Measurements from ENCODE around the gene ZBTB22. TPM values are rescaled to one million over a fixed set of nuclear protein-coding genes. Genes with fewer than 3 reads are reported as not detected.

ZBTB22 gene
- polyA plus RNA-seq, 4 donors = 20.1 to 25.5 (median 21.4) TPM

GRCh38 chr6:33304216-33304615 lies 13.3 kb downstream of the ZBTB22 start:
- no peak for DNase-seq (ENCODE audit: low read depth in 4 of 4, low spot score in 3 of 4)

- no peak for DNase-seq (ENCODE audit: low read depth in 4 of 4, low spot score in 3 of 4)
Observed at GRCh38 chr6:33301877-33302276, 15.7 kb downstream of the ZBTB22 start.

- peak in 2 of 4 donors; percentile 87 to 88 for DNase-seq (ENCODE audit: low read depth in 4 of 4, low spot score in 3 of 4)
Observed at GRCh38 chr6:33299237-33299944, 18.2 kb downstream of the ZBTB22 start.

- peak in 1 of 4 donors; percentile 32 for DNase-seq (ENCODE audit: low read depth in 4 of 4, low spot score in 3 of 4)
Observed at GRCh38 chr6:33298773-33299236, 18.7 kb downstream of the ZBTB22 start, which contains the start of gene RGL2. Gene RGL2 (minus strand): TSS chr6:33298942. CDS start chr6:33298610, 332 bp downstream.

- DNase-seq (ENCODE audit: low read depth in 4 of 4, low spot score in 3 of 4) = peak in 1 of 4 donors; percentile 51
Observed at GRCh38 chr6:33297956-33298772, 19.4 kb downstream of the ZBTB22 start.

- DNase-seq (ENCODE audit: low read depth in 4 of 4, low spot score in 3 of 4) = peak in 1 of 4 donors; percentile 33
Observed at GRCh38 chr6:33297406-33297955, 20.1 kb downstream of the ZBTB22 start.

- no peak for DNase-seq (ENCODE audit: low read depth in 4 of 4, low spot score in 3 of 4)
Observed at GRCh38 chr6:33296797-33297405, 20.6 kb downstream of the ZBTB22 start.

- no peak for DNase-seq (ENCODE audit: low read depth in 4 of 4, low spot score in 3 of 4)
Observed at GRCh38 chr6:33295621-33296369, 21.7 kb downstream of the ZBTB22 start.

- no peak for DNase-seq (ENCODE audit: low read depth in 4 of 4, low spot score in 3 of 4)
Observed at GRCh38 chr6:33294086-33294823, 23.3 kb downstream of the ZBTB22 start.

GRCh38 chr6:33292996-33293682 lies 24.4 kb downstream of the ZBTB22 start:
- no peak for DNase-seq (ENCODE audit: low read depth in 4 of 4, low spot score in 3 of 4)

- DNase-seq (ENCODE audit: low read depth in 4 of 4, low spot score in 3 of 4) = no peak
Observed at GRCh38 chr6:33290459-33290858, 27.1 kb downstream of the ZBTB22 start.

GRCh38 chr6:33289784-33290315 lies 27.7 kb downstream of the ZBTB22 start:
- DNase-seq (ENCODE audit: low read depth in 4 of 4, low spot score in 3 of 4) = no peak

GRCh38 chr6:33288921-33289783 lies 28.4 kb downstream of the ZBTB22 start, which contains the start of the genes PFDN6 and WDR46:
Gene PFDN6 (plus strand): TSS chr6:33289601. CDS start chr6:33289857, 256 bp downstream.
Gene WDR46 (minus strand): TSS chr6:33289239. CDS start chr6:33289170, 69 bp downstream.
- DNase-seq (ENCODE audit: low read depth in 4 of 4, low spot score in 3 of 4) = peak in 3 of 4 donors; percentile 87 to 92 (median 89)

- DNase-seq (ENCODE audit: low read depth in 4 of 4, low spot score in 3 of 4) = no peak
Observed at GRCh38 chr6:33288141-33288920, 29.2 kb downstream of the ZBTB22 start.

GRCh38 chr6:33286946-33287914 lies 30.3 kb downstream of the ZBTB22 start:
- DNase-seq (ENCODE audit: low read depth in 4 of 4, low spot score in 3 of 4) = no peak
